Spinal cord (tissue), 10 donors: ENCODE measurements around the gene PRTN3. TPM values are rescaled to one million over a fixed set of nuclear protein-coding genes. Genes with fewer than 3 reads are reported as not detected.
A peak's percentile ranks its signal among the peaks of the same experiment; 100 is the strongest.
"Not testable (repeated sequence)": the region's sequence is repeated elsewhere in the genome, so short reads cannot be mapped to it uniquely, and the experiment has no call there.

Experiments
- DNase-seq, 6 donors: peaks; one replicate each; pipeline versions ENCODE4 v3.0.0 to v3.0.0-alpha.2; 2013 to 2015; ENCODE audit warnings: low spot score in 6 of 6, low read depth in 4 of 6
- H3K27ac ChIP-seq: one replicate; pipeline ENCODE4 v1.5.1; 2013; ENCODE audit warnings: low read depth, low read length, control low read depth
- H3K27me3 ChIP-seq: one replicate; pipeline ENCODE4 v1.6.1; 2013; ENCODE audit warnings: low read length; ENCODE audit not compliant: control insufficient read depth, insufficient read depth
- H3K36me3 ChIP-seq: one replicate; pipeline ENCODE4 v1.6.1; 2013; ENCODE audit warnings: low read length; ENCODE audit not compliant: control insufficient read depth, insufficient read depth
- H3K4me1 ChIP-seq: one replicate; pipeline ENCODE4 v1.6.1; 2013; ENCODE audit warnings: low read length; ENCODE audit not compliant: control insufficient read depth, insufficient read depth
- H3K4me3 ChIP-seq: one replicate; pipeline ENCODE4 v1.5.1; 2013; ENCODE audit warnings: low read depth, low read length, control low read depth
- H3K9me3 ChIP-seq: one replicate; pipeline ENCODE4 v1.6.1; 2013; ENCODE audit warnings: low read length; ENCODE audit not compliant: control insufficient read depth, insufficient read depth
- WGBS: methylation state at CpG from one replicate; pipeline ENCODE4 v1.1.5; 2013; ENCODE audit warnings: missing lambda C conversion rate; ENCODE audit not compliant: insufficient coverage; 5-methylcytosine and 5-hydroxymethylcytosine counted together
- polyA plus RNA-seq, 2 donors: library from polyadenylated mRNA; unstranded; fragments of 120-200 nt; gene quantifications; one replicate each; pipeline ENCODE4 v1.2.1, GENCODE V29; 2013; ENCODE audit not compliant: insufficient read length in 2 of 2
- total RNA-seq, 2 donors: library from RNA; depleted of rRNA in 1 of 2; stranded (reverse); fragments of 120-200 nt in 1 of 2; fragments of >200 nt in 1 of 2; gene quantifications; one replicate each; pipeline versions ENCODE4 v1.2.3 to v1.2.4, GENCODE V29; 2013 to 2014
- donor health status: healthy.

Gene PRTN3
- total and polyA plus RNA-seq, 4 donors = 0.41 to 37.1 (median 2.3) TPM

DNA sequence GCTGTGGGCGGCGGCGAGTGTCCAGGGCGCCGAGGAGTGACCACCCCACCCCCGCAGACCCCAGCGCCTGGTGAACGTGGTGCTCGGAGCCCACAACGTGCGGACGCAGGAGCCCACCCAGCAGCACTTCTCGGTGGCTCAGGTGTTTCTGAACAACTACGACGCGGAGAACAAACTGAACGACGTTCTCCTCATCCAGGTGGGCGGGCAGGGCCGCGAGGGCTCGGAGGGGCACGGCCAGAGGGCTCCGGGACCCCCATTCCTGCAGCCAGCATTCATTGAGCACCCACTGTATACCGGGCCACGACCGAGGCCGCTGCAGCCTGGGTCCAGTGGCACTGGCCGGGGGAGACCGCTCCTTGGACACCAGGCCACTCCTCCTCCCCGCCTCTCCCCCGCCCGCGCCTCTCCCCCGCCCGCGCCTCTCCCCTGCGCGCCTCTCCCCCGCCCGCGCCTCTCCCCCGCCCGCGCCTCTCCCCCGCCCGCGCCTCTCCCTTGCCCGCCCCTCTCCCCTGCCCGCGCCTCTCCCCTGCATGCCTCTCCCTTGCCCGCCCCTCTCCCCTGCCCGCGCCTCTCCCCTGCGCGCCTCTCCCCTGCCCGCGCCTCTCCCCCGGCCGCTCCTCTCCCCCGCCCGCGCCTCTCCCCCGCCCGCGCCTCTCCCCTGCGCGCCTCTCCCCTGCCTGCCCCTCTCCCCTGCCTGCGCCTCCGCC, 3.2 kb downstream of the PRTN3 start:
- Histone ChIP-seq H3K27ac (no peak overlapping the region), H3K4me1 (peaks cover 17% of the 10 kb centered on the region), H3K27me3 (peaks cover 39% of the 10 kb centered on the region), H3K9me3 (no peaks in the 10 kb centered on the region), H3K36me3 (no peaks in the 10 kb centered on the region), H3K4me3 (no peak overlapping the region)
- 18% methylated on average over 35 of the region's 70 CpGs for WGBS
- DNase-seq = no peak

DNA sequence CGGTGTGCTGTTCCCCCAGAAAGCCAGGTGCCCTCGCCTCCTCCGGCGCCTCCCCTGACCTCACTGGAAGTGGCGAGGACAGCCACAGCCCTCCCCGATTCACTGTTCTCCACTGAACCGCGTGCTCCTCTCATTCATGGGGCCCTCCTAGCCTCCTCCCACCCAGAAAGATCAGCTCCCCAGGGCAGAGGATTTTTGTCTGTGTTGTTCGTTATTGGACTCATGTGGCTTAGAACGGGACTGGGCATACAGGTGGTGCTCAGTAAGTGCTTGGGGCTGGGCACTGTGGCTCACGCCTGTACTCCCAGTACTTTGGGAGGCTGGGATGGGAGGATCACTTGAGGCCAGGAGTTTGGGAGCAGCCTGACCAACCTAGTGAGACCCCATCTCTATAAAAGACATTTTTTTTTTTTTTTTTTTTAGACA, 3.8 kb downstream of the PRTN3 start:
- H3K27me3 ChIP-seq = peaks cover 39% of the 10 kb centered on the region
- no peak for DNase-seq
- no peaks in the 10 kb centered on the region for H3K9me3 ChIP-seq
- 32% methylated on average over 7 of the region's 11 CpGs for WGBS
- H3K36me3 ChIP-seq = no peaks in the 10 kb centered on the region
- H3K4me3 ChIP-seq = no peak overlapping the region
- peaks cover 15% of the 10 kb centered on the region for H3K4me1 ChIP-seq
- no peak overlapping the region for H3K27ac ChIP-seq

DNA sequence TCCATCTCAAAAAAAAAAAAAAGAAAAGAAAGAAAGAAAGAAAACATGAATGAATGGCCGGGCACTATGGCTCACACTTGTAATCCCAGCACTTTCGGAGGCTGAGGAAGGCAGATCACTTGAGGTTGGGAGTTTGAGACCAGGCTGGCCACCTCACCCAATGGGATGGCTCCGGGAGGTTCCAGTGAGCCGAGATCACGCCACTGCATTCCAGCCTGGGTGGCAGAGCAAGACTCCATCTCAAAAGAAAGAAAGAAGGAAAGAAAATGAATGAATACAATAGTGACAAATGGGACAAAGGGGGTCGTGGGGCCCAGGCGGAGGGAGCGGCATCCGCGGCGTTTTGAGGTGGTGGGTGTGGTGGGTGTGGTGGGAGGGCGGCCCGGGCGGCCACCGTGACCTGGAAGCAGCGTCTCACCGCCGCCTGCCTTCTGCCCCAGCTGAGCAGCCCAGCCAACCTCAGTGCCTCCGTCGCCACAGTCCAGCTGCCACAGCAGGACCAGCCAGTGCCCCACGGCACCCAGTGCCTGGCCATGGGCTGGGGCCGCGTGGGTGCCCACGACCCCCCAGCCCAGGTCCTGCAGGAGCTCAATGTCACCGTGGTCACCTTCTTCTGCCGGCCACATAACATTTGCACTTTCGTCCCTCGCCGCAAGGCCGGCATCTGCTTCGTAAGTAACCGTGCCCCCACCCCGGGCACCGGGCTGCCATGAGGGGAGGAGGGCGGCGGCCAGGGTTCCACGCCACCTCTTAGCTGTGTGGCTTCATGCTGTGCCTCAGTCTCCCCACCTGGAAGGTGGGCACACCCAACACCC, 5.1 kb downstream of the PRTN3 start:
- H3K4me1 ChIP-seq = peaks cover 22% of the 10 kb centered on the region
- 58% methylated on average over 33 of the region's 37 CpGs for WGBS
- H3K36me3 ChIP-seq = no peaks in the 10 kb centered on the region
- peaks cover 39% of the 10 kb centered on the region for H3K27me3 ChIP-seq
- no peaks in the 10 kb centered on the region for H3K9me3 ChIP-seq
- H3K27ac ChIP-seq = no peak overlapping the region
- no peak for DNase-seq
- no peak overlapping the region for H3K4me3 ChIP-seq

DNA sequence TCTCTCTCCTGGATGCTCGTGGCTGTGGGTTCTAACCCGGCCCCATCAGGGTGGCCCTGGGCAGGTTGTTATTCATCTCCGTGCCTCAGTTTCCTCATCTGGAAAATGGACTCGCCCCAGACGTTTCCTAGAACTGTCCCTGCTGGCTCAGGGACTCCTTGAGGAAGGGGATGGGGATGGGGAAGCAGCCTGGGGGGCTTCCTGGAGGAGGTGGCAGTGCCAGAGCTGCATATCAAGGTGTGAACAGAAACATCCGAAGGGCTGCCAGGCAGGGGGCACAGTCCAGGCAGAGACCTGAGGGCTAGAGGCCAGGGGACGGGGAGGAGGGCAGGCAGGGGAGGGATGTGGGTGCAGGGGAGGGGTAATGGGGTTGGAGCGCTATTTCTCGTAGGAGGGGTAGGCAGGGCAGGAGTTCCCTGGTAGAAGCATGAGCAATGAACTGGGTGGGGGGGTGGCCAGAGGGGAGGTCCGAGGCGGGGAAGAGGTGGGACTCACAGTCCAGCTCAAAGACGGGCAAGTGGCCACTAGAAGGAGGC, 7.7 kb downstream of the PRTN3 start:
- Histone ChIP-seq H3K9me3 (no peaks in the 10 kb centered on the region), H3K36me3 (no peaks in the 10 kb centered on the region), H3K4me3 (no peak overlapping the region), H3K27me3 (peaks cover 43% of the 10 kb centered on the region), H3K27ac (no peak overlapping the region), H3K4me1 (peaks cover 18% of the 10 kb centered on the region)
- WGBS = 57% methylated on average over 12 of the region's 12 CpGs
- DNase-seq = no peak

DNA sequence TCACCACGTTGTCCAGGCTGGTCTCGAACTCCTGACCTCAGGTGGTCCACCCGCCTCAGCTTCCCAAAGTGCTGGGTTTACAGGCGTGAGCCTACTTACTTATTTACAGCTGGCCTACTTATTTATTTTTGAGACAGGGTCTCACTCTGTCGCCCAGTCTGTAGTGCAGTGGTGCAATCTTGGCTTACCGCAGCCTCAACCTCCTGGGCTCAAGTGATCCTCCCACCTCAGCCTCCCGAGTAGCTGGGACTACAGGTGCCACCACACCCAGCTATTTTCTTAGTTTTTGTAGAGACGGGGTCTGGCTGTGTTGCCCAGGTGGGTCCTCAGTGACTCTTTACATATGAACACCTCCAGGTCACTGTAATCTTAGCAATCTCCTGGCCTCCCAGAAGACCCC, 8.4 kb downstream of the PRTN3 start:
- peaks cover 38% of the 10 kb centered on the region for H3K27me3 ChIP-seq

DNA sequence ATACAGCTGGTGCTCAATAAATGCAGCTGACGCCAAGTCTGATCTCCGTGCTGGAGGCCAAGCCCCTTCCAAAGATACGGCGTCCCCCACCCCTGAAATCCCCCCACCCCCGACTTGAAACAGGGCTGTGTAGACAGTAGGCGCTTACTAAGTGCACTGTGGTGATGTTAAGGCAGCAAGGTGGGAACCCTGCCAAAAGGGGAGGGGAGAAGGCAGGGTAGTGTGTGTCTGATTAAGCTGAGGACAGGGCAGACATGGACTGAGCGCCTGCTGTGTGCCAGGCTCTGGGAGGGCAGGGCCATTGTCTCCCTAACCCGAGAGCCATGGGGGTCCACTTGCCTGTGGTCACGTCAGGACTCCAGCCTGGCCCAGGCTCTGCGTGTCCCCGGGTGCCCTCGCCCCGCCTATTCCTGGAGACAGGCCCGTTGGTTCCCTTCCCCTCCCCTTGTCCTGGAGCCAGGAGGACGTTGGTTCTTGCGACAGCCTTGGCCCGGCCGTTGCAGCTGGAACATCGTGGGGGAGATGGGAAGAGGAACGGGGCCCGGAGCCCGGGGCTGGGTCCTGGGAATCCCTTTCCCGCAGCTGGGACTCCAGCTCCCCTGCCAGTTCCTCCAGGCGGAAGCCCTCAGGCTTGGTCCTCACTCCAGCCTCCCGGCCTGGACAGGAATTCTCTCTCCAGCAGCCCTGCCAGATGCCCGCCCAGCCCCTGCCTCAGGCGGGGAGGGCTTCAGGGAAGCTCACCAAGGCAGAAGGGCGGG, 9.6 kb downstream of the PRTN3 start:
- DNase-seq = peak in 1 of 6 donors; percentile 78
- peaks cover 29% of the 10 kb centered on the region for H3K27me3 ChIP-seq
- peaks cover 12% of the 10 kb centered on the region for H3K4me1 ChIP-seq
- H3K27ac ChIP-seq = no peak overlapping the region
- no peak overlapping the region for H3K4me3 ChIP-seq
- WGBS = 16% methylated on average over 21 of the region's 28 CpGs
- no peaks in the 10 kb centered on the region for H3K36me3 ChIP-seq
- no peaks in the 10 kb centered on the region for H3K9me3 ChIP-seq

More for the DNA sequence above, 8.4 kb downstream of the PRTN3 start:
- not testable (repeated sequence) for DNase-seq, H3K4me3 ChIP-seq, H3K27ac ChIP-seq, H3K9me3 ChIP-seq, H3K36me3 ChIP-seq
- peaks cover 12% of the 10 kb centered on the region for H3K4me1 ChIP-seq
- WGBS = 91% methylated on average over 7 of the region's 8 CpGs

DNA sequence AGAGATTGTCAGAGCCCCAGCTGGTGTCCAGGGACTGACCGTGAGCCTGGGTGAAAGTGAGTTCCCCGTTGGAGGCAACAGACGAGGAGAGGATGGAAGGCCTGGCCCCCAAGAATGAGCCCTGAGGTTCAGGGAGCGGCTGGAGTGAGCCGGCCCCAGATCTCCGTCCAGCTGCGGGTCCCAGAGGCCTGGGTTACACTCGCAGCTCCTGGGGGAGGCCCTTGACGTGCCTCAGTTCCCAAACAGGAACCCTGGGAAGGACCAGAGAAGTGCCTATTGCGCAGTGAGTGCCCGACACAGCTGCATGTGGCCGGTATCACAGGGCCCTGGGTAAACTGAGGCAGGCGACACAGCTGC, 10.2 kb downstream of the PRTN3 start:
- H3K36me3 ChIP-seq = no peaks in the 10 kb centered on the region
- H3K4me1 ChIP-seq = peaks cover 12% of the 10 kb centered on the region
- DNase-seq = no peak
- peaks cover 29% of the 10 kb centered on the region for H3K27me3 ChIP-seq
- no peak overlapping the region for H3K27ac ChIP-seq
- no peak overlapping the region for H3K4me3 ChIP-seq
- no peaks in the 10 kb centered on the region for H3K9me3 ChIP-seq
- WGBS = 56% methylated on average over 13 of the region's 13 CpGs

DNA sequence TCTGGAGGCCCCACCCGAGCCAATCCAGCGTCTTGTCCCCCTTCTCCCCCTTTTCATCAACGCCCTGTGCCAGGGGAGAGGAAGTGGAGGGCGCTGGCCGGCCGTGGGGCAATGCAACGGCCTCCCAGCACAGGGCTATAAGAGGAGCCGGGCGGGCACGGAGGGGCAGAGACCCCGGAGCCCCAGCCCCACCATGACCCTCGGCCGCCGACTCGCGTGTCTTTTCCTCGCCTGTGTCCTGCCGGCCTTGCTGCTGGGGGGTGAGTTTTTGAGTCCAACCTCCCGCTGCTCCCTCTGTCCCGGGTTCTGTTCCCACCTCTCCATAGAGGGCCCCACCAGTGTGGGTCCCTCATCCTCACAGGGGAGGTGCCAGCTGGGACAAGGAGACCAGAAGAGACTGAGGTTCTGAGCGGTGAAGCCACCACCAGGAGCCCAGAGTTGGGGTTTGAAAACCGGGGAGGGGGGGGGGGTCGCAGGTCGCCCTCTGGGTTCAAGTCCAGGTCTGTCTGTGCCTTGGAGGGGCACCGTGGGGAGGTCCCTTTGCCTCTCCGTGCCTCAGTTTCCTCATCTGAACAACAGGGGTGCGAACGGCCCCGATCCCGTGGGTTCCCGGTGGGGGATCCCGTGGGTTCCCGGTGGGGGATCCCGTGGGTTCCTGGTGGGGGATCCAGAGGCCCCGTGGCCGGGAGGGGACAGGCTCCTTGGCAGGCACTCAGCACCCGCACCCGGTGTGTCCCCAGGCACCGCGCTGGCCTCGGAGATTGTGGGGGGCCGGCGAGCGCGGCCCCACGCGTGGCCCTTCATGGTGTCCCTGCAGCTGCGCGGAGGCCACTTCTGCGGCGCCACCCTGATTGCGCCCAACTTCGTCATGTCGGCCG, 11.6 kb downstream of the PRTN3 start, which contains the start of gene ELANE:
Gene ELANE, plus strand, starts transcription at position 168 of the 878 bp plus-strand sequence. Its CDS starts 26 bp downstream, at position 194.
- Histone ChIP-seq H3K4me1 (peaks cover 12% of the 10 kb centered on the region), H3K36me3 (no peaks in the 10 kb centered on the region), H3K9me3 (no peaks in the 10 kb centered on the region), H3K27me3 (peaks cover 20% of the 10 kb centered on the region), H3K4me3 (no peak within 1 kb of the TSS), H3K27ac (no peak within 1 kb of the TSS)
- 57% methylated on average over 34 of the region's 55 CpGs for WGBS
- no peak for DNase-seq
